Testis (tissue), 2 donors: ENCODE measurements around the gene GLYR1.

ENCODE experiments used
- POLR2A ChIP-seq: fragments of 450-650 bp; IDR thresholded peaks from one replicate; pipeline ENCODE4 v1.6.1; 2017; ENCODE audit warnings: antibody characterized with exemption, mild to moderate bottlenecking, moderate library complexity
- TF ChIP-seq, protein P1 (sequence below), 3 experiments: fragments of 450-650 bp in 2 of 3; fragments of 200-600 bp in 1 of 3; sonication (generic) in 1 of 3; IDR thresholded peaks; one replicate each; pipeline ENCODE4 v1.5.1; 2016 to 2019; ENCODE audit warnings: antibody characterized with exemption in 3 of 3, mild to moderate bottlenecking in 2 of 3, moderate library complexity in 1 of 3

DNA sequence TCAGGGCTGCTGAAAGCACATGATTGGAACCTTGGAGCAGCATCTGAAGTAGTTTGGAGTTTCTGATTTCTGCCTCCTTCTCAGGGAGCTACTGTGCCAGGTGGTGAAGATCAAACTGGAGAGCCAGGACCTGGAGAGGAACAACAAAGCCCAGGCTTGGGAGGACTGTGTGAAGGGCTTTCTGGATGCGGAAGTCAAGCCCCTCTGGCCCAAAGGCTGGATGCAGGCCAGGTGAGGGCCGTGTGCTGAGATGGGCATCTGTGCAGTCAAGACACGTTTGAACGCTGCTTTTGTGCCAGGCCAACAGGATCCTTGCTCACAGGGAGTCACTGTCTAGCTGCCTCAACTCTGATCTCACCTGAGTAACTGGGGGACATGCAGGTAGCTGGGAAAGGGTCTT lies 24.0 kb upstream of the GLYR1 start:
- TF ChIP-seq, protein P1, sequence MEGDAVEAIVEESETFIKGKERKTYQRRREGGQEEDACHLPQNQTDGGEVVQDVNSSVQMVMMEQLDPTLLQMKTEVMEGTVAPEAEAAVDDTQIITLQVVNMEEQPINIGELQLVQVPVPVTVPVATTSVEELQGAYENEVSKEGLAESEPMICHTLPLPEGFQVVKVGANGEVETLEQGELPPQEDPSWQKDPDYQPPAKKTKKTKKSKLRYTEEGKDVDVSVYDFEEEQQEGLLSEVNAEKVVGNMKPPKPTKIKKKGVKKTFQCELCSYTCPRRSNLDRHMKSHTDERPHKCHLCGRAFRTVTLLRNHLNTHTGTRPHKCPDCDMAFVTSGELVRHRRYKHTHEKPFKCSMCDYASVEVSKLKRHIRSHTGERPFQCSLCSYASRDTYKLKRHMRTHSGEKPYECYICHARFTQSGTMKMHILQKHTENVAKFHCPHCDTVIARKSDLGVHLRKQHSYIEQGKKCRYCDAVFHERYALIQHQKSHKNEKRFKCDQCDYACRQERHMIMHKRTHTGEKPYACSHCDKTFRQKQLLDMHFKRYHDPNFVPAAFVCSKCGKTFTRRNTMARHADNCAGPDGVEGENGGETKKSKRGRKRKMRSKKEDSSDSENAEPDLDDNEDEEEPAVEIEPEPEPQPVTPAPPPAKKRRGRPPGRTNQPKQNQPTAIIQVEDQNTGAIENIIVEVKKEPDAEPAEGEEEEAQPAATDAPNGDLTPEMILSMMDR (IDR thresholded peaks at IDR 0.05), result no peak
- TF ChIP-seq POLR2A, result no peak
